ENCODE data around the gene LAMA4.

LAMA4 gene

GRCh38 chr6:112253841-112254816 lies at the start of gene LAMA4:
Gene LAMA4 (minus strand): TSS chr6:112254567. CDS start chr6:112254150, 417 bp downstream.
- no peak for DNase-seq

GRCh38 chr6:112302142-112302705 lies 47.9 kb upstream of the LAMA4 start:
- no peak for DNase-seq

- no peak for DNase-seq
Observed at GRCh38 chr6:112300896-112301295, 46.5 kb upstream of the LAMA4 start.

- DNase-seq, result no peak
Observed at GRCh38 chr6:112298816-112299281, 44.5 kb upstream of the LAMA4 start.

GRCh38 chr6:112298021-112298745 lies 43.8 kb upstream of the LAMA4 start:
- no peak for DNase-seq

GRCh38 chr6:112296694-112297093 lies 42.3 kb upstream of the LAMA4 start:
- no peak for DNase-seq

- DNase-seq, result no peak
Observed at GRCh38 chr6:112296122-112296521, 41.8 kb upstream of the LAMA4 start.

GRCh38 chr6:112291161-112291762 lies 36.9 kb upstream of the LAMA4 start:
- no peak for DNase-seq

GRCh38 chr6:112289038-112289566 lies 34.7 kb upstream of the LAMA4 start:
- no peak for DNase-seq

- no peak for DNase-seq
Observed at GRCh38 chr6:112288475-112288874, 34.1 kb upstream of the LAMA4 start.

GRCh38 chr6:112287577-112288225 lies 33.3 kb upstream of the LAMA4 start:
- DNase-seq, result no peak

- no peak for DNase-seq
Observed at GRCh38 chr6:112286500-112287144, 32.3 kb upstream of the LAMA4 start.

- DNase-seq, result no peak
Observed at GRCh38 chr6:112286010-112286409, 31.6 kb upstream of the LAMA4 start.

GRCh38 chr6:112284603-112285002 lies 30.2 kb upstream of the LAMA4 start:
- no peak for DNase-seq

GRCh38 chr6:112283621-112284020 lies 29.3 kb upstream of the LAMA4 start:
- no peak for DNase-seq

- DNase-seq, result no peak
Observed at GRCh38 chr6:112281821-112282615, 27.7 kb upstream of the LAMA4 start.

GRCh38 chr6:112279031-112279935 lies 24.9 kb upstream of the LAMA4 start:
- DNase-seq, result no peak

GRCh38 chr6:112275365-112275764 lies 21.0 kb upstream of the LAMA4 start:
- DNase-seq, result no peak

- no peak for DNase-seq
Observed at GRCh38 chr6:112274774-112275173, 20.4 kb upstream of the LAMA4 start.

GRCh38 chr6:112272799-112273198 lies 18.4 kb upstream of the LAMA4 start:
- DNase-seq, result no peak
